MCF 10A (cell line): ENCODE measurements around the gene ZNF311. TPM values are rescaled to one million over a fixed set of nuclear protein-coding genes. Genes with fewer than 3 reads are reported as not detected.
A peak's percentile ranks its signal among the peaks of the same experiment; 100 is the strongest.

Source experiments
- BruUV-seq: library from RNA; stranded (reverse); fragments of 400-500 nt; replicated peaks from 2 replicates; lab custom pipeline; 2021; lab: Mats Ljungman, UMichigan
- CTCF ChIA-PET: fragments of 300-600 bp; sonication (Branson Sonifier 250); formaldehyde crosslinking; extraction: SDS; loops from one replicate; lab custom pipeline; 2021; ENCODE audit warnings: antibody characterized with exemption, inconsistent platforms; lab: Yijun Ruan, JAX
- POLR2A ChIA-PET: fragments of 300-600, 350-650 bp; sonication (Branson Sonifier 250); formaldehyde crosslinking; extraction: SDS; loops from one replicate; lab custom pipeline; 2020; ENCODE audit warnings: antibody characterized with exemption, inconsistent platforms; lab: Yijun Ruan, JAX
- DNase-seq: peaks from one replicate; pipeline ENCODE4 v3.0.0-alpha.2; 2018; ENCODE audit not compliant: unreplicated experiment
- H3K27ac Mint-ChIP-seq: one replicate; pipeline ENCODE4 v1.8.0; 2022; ENCODE audit warnings: mild to moderate bottlenecking, low read depth, mixed read lengths; ENCODE audit not compliant: unreplicated experiment
- H3K27me3 Mint-ChIP-seq: one replicate; pipeline ENCODE4 v1.8.0; 2022; ENCODE audit warnings: mixed read lengths; ENCODE audit not compliant: insufficient read depth, unreplicated experiment
- H3K36me3 Mint-ChIP-seq: one replicate; pipeline ENCODE4 v1.8.0; 2022; ENCODE audit warnings: mild to moderate bottlenecking, moderate library complexity, mixed read lengths; ENCODE audit not compliant: insufficient read depth, unreplicated experiment
- H3K4me1 Mint-ChIP-seq: one replicate; pipeline ENCODE4 v1.8.0; 2022; ENCODE audit warnings: mixed read lengths; ENCODE audit not compliant: insufficient read depth, unreplicated experiment
- H3K4me3 Mint-ChIP-seq: one replicate; pipeline ENCODE4 v1.8.0; 2022; ENCODE audit warnings: mild to moderate bottlenecking, moderate library complexity, mixed read lengths; ENCODE audit not compliant: unreplicated experiment
- H3K9me3 Mint-ChIP-seq: one replicate; pipeline ENCODE4 v1.8.0; 2022; ENCODE audit warnings: mixed read lengths; ENCODE audit not compliant: unreplicated experiment
- intact Hi-C: fragments of 100-400 bp; cut with micrococcal nuclease; formaldehyde crosslinking; loops from 2 replicates; pipeline ENCODE4 v1.14.1; 2022
- total RNA-seq: library from RNA; stranded (reverse); gene quantifications from 2 replicates; pipeline ENCODE4 v1.2.3, GENCODE V29; 2022
- TF ChIP-seq, protein P1 (sequence below): fragments of 200-600 bp; IDR thresholded peaks from one replicate; pipeline ENCODE4 v1.8.0; 2022; ENCODE audit warnings: antibody characterized with exemption, mild to moderate bottlenecking; ENCODE audit not compliant: unreplicated experiment

ZNF311 gene
- total RNA-seq, 1 experiment from 2014 or later, result 3.6 TPM

DNA sequence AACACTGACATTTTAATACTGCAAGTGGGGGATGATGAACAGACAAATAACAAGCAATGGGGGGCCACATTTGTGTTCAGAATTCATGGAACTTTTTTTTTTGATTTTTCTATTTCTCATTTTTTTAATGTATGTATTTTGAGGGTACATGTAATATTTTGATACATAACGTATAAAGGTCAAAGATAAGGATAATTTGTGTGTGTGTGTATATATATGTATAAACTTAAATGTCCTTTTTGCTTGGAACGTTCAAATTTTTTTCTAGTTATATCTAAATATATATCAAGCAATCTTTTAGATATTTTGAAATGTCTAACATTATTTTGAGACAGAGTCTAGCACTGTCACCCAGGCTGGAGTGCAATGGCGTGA, 12.3 kb upstream of the ZNF311 start:
- CTCF ChIA-PET, result interaction anchor here (0.5 to 1.1 kb wide), 3 partner anchors 11 to 437 kb away, joined by 3 to 5 read pairs (median 3); no protein-coding TSS in a partner anchor
- Mint-ChIP-seq H3K4me1 (peaks cover 12% of the 10 kb centered on the region), H3K9me3 (no peaks in the 10 kb centered on the region), H3K36me3 (no peaks in the 10 kb centered on the region), H3K27me3 (peaks cover 10% of the 10 kb centered on the region), H3K27ac (no peak overlapping the region), H3K4me3 (peak overlapping the region; percentile 69)
- intact Hi-C loops, result loop anchor here (1.0 to 5.0 kb wide), 6 partner anchors 33 to 570 kb away; partner anchors contain the start of genes OR2H2 and TRIM27
- no TSS peak for BruUV-seq
- TF ChIP-seq, protein P1, sequence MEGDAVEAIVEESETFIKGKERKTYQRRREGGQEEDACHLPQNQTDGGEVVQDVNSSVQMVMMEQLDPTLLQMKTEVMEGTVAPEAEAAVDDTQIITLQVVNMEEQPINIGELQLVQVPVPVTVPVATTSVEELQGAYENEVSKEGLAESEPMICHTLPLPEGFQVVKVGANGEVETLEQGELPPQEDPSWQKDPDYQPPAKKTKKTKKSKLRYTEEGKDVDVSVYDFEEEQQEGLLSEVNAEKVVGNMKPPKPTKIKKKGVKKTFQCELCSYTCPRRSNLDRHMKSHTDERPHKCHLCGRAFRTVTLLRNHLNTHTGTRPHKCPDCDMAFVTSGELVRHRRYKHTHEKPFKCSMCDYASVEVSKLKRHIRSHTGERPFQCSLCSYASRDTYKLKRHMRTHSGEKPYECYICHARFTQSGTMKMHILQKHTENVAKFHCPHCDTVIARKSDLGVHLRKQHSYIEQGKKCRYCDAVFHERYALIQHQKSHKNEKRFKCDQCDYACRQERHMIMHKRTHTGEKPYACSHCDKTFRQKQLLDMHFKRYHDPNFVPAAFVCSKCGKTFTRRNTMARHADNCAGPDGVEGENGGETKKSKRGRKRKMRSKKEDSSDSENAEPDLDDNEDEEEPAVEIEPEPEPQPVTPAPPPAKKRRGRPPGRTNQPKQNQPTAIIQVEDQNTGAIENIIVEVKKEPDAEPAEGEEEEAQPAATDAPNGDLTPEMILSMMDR, result no peak
- DNase-seq, result no peak
- POLR2A ChIA-PET, result no interaction called here

DNA sequence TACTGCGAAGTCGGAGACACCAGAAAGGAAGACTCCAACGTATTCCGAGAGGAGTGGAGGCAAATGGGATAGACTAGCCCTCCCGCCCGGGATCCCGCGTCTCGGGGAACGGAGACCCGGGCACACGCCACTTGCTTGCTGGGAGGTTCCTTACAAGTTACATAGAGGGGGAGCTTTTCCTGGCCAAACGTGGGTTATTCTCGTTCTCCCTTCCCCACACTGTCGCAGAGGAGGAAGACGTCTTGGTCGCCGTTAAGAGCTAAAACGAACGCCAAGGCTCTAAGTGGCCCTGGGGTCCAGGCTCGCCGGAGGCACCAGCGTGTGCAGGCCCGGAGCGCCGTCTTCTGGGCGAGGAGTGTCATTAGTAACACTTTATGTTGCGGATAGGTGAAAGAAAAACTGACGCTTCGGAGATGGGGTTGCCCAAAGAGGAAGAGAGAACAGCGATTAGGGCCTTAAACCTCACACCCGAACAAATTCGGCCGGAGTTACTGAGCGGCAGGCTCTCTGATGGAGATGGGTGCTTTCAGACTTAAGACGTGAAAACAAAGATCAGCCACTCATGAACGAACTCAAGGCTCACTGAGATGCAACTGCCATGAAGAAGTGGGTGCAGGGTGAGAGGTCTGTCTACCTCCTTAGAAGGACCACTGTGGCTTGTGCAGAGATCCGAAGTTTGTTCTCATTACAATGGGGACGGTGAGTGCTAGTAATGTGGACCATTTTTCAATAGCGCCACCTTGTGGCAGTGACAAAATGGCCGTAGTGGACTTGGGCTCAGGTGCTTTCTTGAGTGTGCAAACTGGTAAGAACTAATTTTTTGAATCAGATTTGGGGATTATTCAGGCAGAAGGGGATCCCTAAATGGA, 11.7 kb upstream of the ZNF311 start:
- Mint-ChIP-seq H3K27me3 (peaks cover 4% of the 10 kb centered on the region), H3K36me3 (no peaks in the 10 kb centered on the region), H3K27ac (no peak overlapping the region), H3K4me1 (peaks cover 12% of the 10 kb centered on the region), H3K9me3 (no peaks in the 10 kb centered on the region), H3K4me3 (peak overlapping the region; percentile 69)
- intact Hi-C loops, result loop anchor here (1.0 to 5.0 kb wide), 6 partner anchors 32 to 571 kb away; partner anchors contain the start of genes OR2H2 and TRIM27
- ChIA-PET POLR2A (interaction anchor here (0.8 to 1.6 kb wide), 5 partner anchors 19 to 179 kb away, joined by 3 to 12 read pairs (median 4); no protein-coding TSS in a partner anchor), CTCF (interaction anchor here (0.5 to 4.7 kb wide), 29 partner anchors 9 to 574 kb away, joined by 3 to 56 read pairs (median 5); partner anchors contain the start of gene ZNF311)
- peak; percentile 89 for DNase-seq
- no TSS peak for BruUV-seq
- TF ChIP-seq, protein P1, result peak; percentile 79

- Mint-ChIP-seq H3K27ac (no peak overlapping the region), H3K4me1 (peaks cover 12% of the 10 kb centered on the region), H3K9me3 (no peaks in the 10 kb centered on the region), H3K27me3 (no peaks in the 10 kb centered on the region), H3K4me3 (no peak overlapping the region), H3K36me3 (no peaks in the 10 kb centered on the region)
- CTCF ChIA-PET, result interaction anchor here (0.6 to 4.7 kb wide), 20 partner anchors 10 to 576 kb away, joined by 3 to 56 read pairs (median 6); partner anchors contain the start of gene ZNF311
- TF ChIP-seq, protein P1, result no peak
- BruUV-seq, result no TSS peak
- POLR2A ChIA-PET, result interaction anchor here (0.7 to 2.0 kb wide), 6 partner anchors 29 to 436 kb away, joined by 3 to 7 read pairs (median 4); partner anchors contain the start of gene TRIM27
- intact Hi-C loops, result loop anchor here (5.0 kb wide), 1 partner anchor 572 kb away; the partner anchor contains the start of gene OR2H2
- DNase-seq, result no peak
Observed at GRCh38 chr6:29014729-29015608, 9.9 kb upstream of the ZNF311 start.
